M059J (cell line): ENCODE measurements around the gene PCDHB4. TPM values are rescaled to one million over a fixed set of nuclear protein-coding genes. Genes with fewer than 3 reads are reported as not detected.
A peak's percentile ranks its signal among the peaks of the same experiment; 100 is the strongest.
"Not testable (repeated sequence)": the region's sequence is repeated elsewhere in the genome, so short reads cannot be mapped to it uniquely, and the experiment has no call there.

Source experiments
- DNase-seq: peaks from one replicate; pipeline ENCODE4 v3.0.0-alpha.2; 2012; ENCODE audit warnings: low read depth
- total RNA-seq: library from RNA; depleted of rRNA; stranded (reverse); fragments of >200 nt; shearing (Covaris generic); gene quantifications from 2 replicates; pipeline ENCODE4 v1.2.3, GENCODE V29; 2014; rRNA removed

The PCDHB4 gene
- 0.07 TPM in 1 of 2 replicates, not detected in the other for total RNA-seq

GRCh38 chr5:141121563-141121962, at the start of gene PCDHB4:
Gene PCDHB4, plus strand, starts transcription at chr5:141121818. Its CDS starts 181 bp downstream, at chr5:141121999.
- DNase-seq: no peak

- no peak for DNase-seq
Observed at GRCh38 chr5:141077826-141078225, 43.8 kb upstream of the PCDHB4 start.

- no peak for DNase-seq
Observed at GRCh38 chr5:141082228-141082627, 39.4 kb upstream of the PCDHB4 start.

- peak; percentile 78 for DNase-seq
Observed at GRCh38 chr5:141084487-141084989, 37.1 kb upstream of the PCDHB4 start.

DNA sequence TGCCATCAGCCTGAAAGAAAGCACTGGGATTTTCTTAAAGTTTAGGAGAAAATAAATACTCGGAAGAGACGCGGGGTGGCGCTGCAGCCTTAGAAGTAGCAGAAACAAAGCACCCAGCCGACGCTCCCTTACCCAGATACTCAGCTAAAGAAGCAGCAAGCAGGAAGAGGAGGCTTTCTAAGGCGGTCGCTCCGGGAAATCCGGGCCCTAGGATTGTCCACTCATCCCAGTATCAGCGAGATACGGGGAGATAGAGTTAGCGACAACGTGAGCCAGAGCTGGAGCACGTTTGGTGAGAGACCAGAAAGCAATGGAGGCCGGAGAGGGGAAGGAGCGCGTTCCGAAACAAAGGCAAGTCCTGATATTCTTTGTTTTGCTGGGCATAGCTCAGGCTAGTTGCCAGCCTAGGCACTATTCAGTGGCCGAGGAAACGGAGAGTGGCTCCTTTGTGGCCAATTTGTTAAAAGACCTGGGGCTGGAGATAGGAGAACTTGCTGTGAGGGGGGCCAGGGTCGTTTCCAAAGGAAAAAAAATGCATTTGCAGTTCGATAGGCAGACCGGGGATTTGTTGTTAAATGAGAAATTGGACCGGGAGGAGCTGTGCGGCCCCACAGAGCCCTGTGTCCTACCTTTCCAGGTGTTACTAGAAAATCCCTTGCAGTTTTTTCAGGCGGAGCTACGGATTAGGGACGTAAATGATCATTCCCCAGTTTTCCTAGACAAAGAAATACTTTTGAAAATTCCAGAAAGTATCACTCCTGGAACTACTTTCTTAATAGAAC, 26.9 kb upstream of the PCDHB4 start, which contains the start of gene PCDHB2:
PCDHB2 (plus strand) TSS at position 135 of the 782 bp plus-strand sequence; CDS start at position 311, 176 bp downstream.
- DNase-seq: peak; percentile 40

DNA sequence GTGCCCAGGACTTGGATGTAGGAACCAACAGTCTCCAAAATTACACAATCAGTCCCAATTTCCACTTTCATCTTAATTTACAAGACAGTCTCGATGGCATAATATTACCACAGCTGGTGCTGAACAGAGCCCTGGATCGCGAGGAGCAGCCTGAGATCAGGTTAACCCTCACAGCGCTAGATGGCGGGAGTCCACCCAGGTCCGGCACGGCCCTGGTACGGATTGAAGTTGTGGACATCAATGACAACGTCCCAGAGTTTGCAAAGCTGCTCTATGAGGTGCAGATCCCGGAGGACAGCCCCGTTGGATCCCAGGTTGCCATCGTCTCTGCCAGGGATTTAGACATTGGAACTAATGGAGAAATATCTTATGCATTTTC, 26.4 kb upstream of the PCDHB4 start:
- DNase-seq: no peak

GRCh38 chr5:141096181-141096580, 25.4 kb upstream of the PCDHB4 start:
- not testable (repeated sequence) for DNase-seq

DNA sequence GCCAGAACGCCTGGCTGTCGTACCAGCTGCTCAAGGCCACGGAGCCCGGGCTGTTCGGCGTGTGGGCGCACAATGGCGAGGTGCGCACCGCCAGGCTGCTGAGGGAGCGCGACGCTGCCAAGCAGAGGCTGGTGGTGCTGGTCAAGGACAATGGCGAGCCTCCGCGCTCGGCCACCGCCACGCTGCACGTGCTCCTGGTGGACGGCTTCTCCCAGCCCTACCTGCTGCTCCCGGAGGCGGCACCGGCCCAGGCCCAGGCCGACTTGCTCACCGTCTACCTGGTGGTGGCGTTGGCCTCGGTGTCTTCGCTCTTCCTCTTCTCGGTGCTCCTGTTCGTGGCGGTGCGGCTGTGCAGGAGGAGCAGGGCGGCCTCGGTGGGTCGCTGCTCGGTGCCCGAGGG, 25.0 kb upstream of the PCDHB4 start:
- DNase-seq: not testable (repeated sequence)

- DNase-seq: peak; percentile 87
Observed at GRCh38 chr5:141100243-141100805, 21.3 kb upstream of the PCDHB4 start, which contains the start of gene PCDHB3. Gene PCDHB3, plus strand, starts transcription at chr5:141100473. Its CDS starts 177 bp downstream, at chr5:141100650.

- DNase-seq: peak; percentile 30
Observed at GRCh38 chr5:141101059-141101458, 20.6 kb upstream of the PCDHB4 start.

DNA sequence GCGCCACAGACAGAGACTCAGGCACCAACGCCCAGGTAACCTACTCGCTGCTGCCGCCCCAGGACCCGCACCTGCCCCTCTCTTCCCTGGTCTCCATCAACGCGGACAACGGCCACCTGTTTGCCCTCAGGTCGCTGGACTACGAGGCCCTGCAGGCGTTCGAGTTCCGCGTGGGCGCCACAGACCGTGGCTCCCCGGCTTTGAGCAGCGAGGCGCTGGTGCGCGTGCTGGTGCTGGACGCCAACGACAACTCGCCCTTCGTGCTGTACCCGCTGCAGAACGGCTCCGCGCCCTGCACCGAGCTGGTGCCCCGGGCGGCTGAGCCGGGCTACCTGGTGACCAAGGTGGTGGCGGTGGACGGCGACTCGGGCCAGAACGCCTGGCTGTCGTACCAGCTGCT, 19.5 kb upstream of the PCDHB4 start:
- DNase-seq: not testable (repeated sequence)

DNA sequence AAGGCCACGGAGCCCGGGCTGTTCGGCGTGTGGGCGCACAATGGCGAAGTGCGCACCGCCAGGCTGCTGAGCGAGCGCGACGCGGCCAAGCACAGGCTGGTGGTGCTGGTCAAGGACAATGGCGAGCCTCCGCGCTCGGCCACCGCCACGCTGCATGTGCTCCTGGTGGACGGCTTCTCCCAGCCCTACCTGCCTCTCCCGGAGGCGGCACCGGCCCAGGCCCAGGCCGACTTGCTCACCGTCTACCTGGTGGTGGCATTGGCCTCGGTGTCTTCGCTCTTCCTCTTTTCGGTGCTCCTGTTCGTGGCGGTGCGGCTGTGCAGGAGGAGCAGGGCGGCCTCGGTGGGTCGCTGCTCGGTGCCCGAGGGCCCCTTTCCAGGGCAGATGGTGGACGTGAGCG, 19.1 kb upstream of the PCDHB4 start:
- not testable (repeated sequence) for DNase-seq

DNA sequence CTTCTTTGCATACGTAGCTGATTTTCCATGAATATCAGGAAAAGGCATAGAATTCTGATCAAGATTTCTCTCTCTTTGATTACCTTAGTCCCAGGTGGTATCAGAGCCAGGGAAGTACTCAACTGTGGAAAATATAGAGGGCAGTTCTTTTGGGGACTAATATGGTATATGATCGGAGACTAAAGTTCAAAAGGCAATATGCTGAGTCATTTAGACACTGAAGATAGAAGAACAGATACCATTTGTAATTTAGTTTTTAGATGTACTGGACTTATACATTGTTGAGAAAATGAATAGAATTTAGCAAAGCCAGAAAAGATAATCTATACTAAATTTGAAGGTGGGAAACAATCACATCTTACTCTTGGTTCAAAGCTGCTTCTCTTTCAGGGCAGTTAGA, 16.3 kb upstream of the PCDHB4 start:
- DNase-seq: no peak

GRCh38 chr5:141119250-141119649, 2.4 kb upstream of the PCDHB4 start:
- DNase-seq: no peak

- no peak for DNase-seq
Observed at GRCh38 chr5:141121985-141122384, 367 bp downstream of the PCDHB4 start.

DNA sequence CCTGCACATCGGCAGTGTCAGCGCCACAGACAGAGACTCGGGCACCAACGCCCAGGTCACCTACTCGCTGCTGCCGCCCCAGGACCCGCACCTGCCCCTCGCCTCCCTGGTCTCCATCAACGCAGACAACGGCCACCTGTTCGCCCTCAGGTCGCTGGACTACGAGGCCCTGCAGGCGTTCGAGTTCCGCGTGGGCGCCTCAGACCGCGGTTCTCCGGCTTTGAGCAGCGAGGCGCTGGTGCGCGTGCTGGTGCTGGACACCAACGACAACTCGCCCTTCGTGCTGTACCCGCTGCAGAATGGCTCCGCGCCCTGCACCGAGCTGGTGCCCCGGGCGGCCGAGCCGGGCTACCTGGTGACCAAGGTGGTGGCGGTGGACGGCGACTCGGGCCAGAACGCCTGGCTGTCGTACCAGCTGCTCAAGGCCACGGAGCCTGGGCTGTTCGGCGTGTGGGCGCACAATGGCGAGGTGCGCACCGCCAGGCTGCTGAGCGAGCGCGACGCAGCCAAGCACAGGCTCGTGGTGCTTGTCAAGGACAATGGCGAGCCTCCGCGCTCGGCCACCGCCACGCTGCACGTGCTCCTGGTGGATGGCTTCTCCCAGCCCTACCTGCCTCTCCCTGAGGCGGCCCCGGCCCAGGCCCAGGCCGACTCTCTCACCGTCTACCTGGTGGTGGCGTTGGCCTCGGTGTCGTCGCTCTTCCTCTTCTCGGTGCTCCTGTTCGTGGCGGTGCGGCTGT, 1.9 kb downstream of the PCDHB4 start:
- DNase-seq: not testable (repeated sequence)

GRCh38 chr5:141127305-141127704, 5.7 kb downstream of the PCDHB4 start:
- DNase-seq: no peak

- DNase-seq: no peak
Observed at GRCh38 chr5:141135030-141135717, 13.6 kb downstream of the PCDHB4 start, which contains the start of gene PCDHB5. Gene PCDHB5, plus strand, starts transcription at chr5:141135206. Its CDS starts 229 bp downstream, at chr5:141135435.

DNA sequence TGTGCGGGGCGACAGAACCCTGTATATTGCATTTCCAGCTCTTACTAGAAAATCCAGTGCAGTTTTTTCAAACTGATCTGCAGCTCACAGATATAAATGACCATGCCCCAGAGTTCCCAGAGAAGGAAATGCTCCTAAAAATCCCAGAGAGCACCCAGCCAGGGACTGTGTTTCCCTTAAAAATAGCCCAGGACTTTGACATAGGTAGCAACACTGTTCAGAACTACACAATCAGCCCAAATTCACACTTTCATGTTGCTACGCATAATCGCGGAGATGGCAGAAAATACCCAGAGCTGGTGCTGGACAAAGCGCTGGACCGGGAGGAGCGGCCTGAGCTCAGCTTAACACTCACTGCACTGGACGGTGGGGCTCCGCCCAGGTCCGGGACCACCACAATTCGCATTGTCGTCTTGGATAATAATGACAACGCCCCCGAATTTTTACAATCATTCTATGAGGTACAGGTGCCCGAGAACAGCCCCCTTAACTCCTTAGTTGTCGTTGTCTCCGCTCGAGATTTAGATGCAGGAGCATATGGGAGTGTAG, 14.2 kb downstream of the PCDHB4 start:
- DNase-seq: no peak

GRCh38 chr5:141137346-141137745, 15.7 kb downstream of the PCDHB4 start:
- DNase-seq: not testable (repeated sequence)

GRCh38 chr5:141149812-141150211, 28.2 kb downstream of the PCDHB4 start, which contains the start of gene PCDHB6:
Gene PCDHB6, plus strand, starts transcription at chr5:141150057. Its CDS starts 201 bp downstream, at chr5:141150258.
- peak; percentile 56 for DNase-seq
